ENCODE results near the gene PPL. TPM values are rescaled to one million over a fixed set of nuclear protein-coding genes. Genes with fewer than 3 reads are reported as not detected.
"Not testable (repeated sequence)": the region's sequence is repeated elsewhere in the genome, so short reads cannot be mapped to it uniquely, and the experiment has no call there.

The PPL gene
- total RNA-seq, 1 donor from 2014 or later = 4.7 TPM

GRCh38 chr16:4900750-4901149 is 36.2 kb downstream of the PPL start:
- no peak for DNase-seq
- no peak overlapping the region for H3K4me3 Mint-ChIP-seq (ENCODE audit: unreplicated experiment)
- H3K4me1 Mint-ChIP-seq (ENCODE audit: low read depth, unreplicated experiment) = peaks cover 1% of the 10 kb centered on the region
- H3K27me3 Mint-ChIP-seq (ENCODE audit: unreplicated experiment) = peaks cover 6% of the 10 kb centered on the region
- no peak overlapping the region for H3K27ac Mint-ChIP-seq (ENCODE audit: unreplicated experiment)
- peaks cover 3% of the 10 kb centered on the region for H3K9me3 Mint-ChIP-seq (ENCODE audit: unreplicated experiment)
- H3K36me3 Mint-ChIP-seq (ENCODE audit: unreplicated experiment) = no peaks in the 10 kb centered on the region
- no peak for TF ChIP-seq CTCF (IDR thresholded peaks at IDR 0.05; ENCODE audit: partially characterized antibody, unreplicated experiment)

GRCh38 chr16:4900036-4900435 is 36.9 kb downstream of the PPL start:
- no peak for TF ChIP-seq CTCF (IDR thresholded peaks at IDR 0.05; ENCODE audit: partially characterized antibody, unreplicated experiment)
- Mint-ChIP-seq H3K27ac (ENCODE audit: unreplicated experiment) (no peak overlapping the region), H3K36me3 (ENCODE audit: unreplicated experiment) (no peaks in the 10 kb centered on the region), H3K9me3 (ENCODE audit: unreplicated experiment) (peaks cover 2% of the 10 kb centered on the region), H3K4me1 (ENCODE audit: low read depth, unreplicated experiment) (peaks cover 1% of the 10 kb centered on the region), H3K27me3 (ENCODE audit: unreplicated experiment) (peaks cover 6% of the 10 kb centered on the region), H3K4me3 (ENCODE audit: unreplicated experiment) (no peak overlapping the region)
- DNase-seq = no peak

- no peak for DNase-seq
- H3K4me3 Mint-ChIP-seq (ENCODE audit: unreplicated experiment) = no peak overlapping the region
These were observed 37.5 kb downstream of the PPL start for GRCh38 chr16:4899474-4899846.

GRCh38 chr16:4898811-4899473 is 38.0 kb downstream of the PPL start:
- peaks cover 1% of the 10 kb centered on the region for H3K4me1 Mint-ChIP-seq (ENCODE audit: low read depth, unreplicated experiment)
- DNase-seq = no peak
- TF ChIP-seq CTCF (IDR thresholded peaks at IDR 0.05; ENCODE audit: partially characterized antibody, unreplicated experiment) = no peak
- no peaks in the 10 kb centered on the region for H3K36me3 Mint-ChIP-seq (ENCODE audit: unreplicated experiment)
- H3K27ac Mint-ChIP-seq (ENCODE audit: unreplicated experiment) = no peak overlapping the region
- H3K9me3 Mint-ChIP-seq (ENCODE audit: unreplicated experiment) = peaks cover 2% of the 10 kb centered on the region
- H3K4me3 Mint-ChIP-seq (ENCODE audit: unreplicated experiment) = no peak overlapping the region
- peaks cover 1% of the 10 kb centered on the region for H3K27me3 Mint-ChIP-seq (ENCODE audit: unreplicated experiment)

More at GRCh38 chr16:4899474-4899846, 37.5 kb downstream of the PPL start:
- no peak for TF ChIP-seq CTCF (IDR thresholded peaks at IDR 0.05; ENCODE audit: partially characterized antibody, unreplicated experiment)
- peaks cover 2% of the 10 kb centered on the region for H3K9me3 Mint-ChIP-seq (ENCODE audit: unreplicated experiment)
- H3K27me3 Mint-ChIP-seq (ENCODE audit: unreplicated experiment) = peaks cover 4% of the 10 kb centered on the region
- peaks cover 1% of the 10 kb centered on the region for H3K4me1 Mint-ChIP-seq (ENCODE audit: low read depth, unreplicated experiment)
- no peaks in the 10 kb centered on the region for H3K36me3 Mint-ChIP-seq (ENCODE audit: unreplicated experiment)
- no peak overlapping the region for H3K27ac Mint-ChIP-seq (ENCODE audit: unreplicated experiment)

- H3K9me3 Mint-ChIP-seq (ENCODE audit: unreplicated experiment) = peaks cover 4% of the 10 kb centered on the region
- peaks cover 1% of the 10 kb centered on the region for H3K27me3 Mint-ChIP-seq (ENCODE audit: unreplicated experiment)
- H3K4me3 Mint-ChIP-seq (ENCODE audit: unreplicated experiment) = no peak overlapping the region
- peaks cover 1% of the 10 kb centered on the region for H3K4me1 Mint-ChIP-seq (ENCODE audit: low read depth, unreplicated experiment)
- H3K36me3 Mint-ChIP-seq (ENCODE audit: unreplicated experiment) = no peaks in the 10 kb centered on the region
- no peak for DNase-seq
- TF ChIP-seq CTCF (IDR thresholded peaks at IDR 0.05; ENCODE audit: partially characterized antibody, unreplicated experiment) = no peak
- no peak overlapping the region for H3K27ac Mint-ChIP-seq (ENCODE audit: unreplicated experiment)
These were observed 39.6 kb downstream of the PPL start for GRCh38 chr16:4897328-4897727.

- H3K27ac Mint-ChIP-seq (ENCODE audit: unreplicated experiment); DNase-seq: not testable (repeated sequence)
These were observed 40.2 kb downstream of the PPL start for GRCh38 chr16:4896761-4897160.

More at GRCh38 chr16:4896761-4897160, 40.2 kb downstream of the PPL start:
- H3K27me3 Mint-ChIP-seq (ENCODE audit: unreplicated experiment); H3K36me3 Mint-ChIP-seq (ENCODE audit: unreplicated experiment); H3K9me3 Mint-ChIP-seq (ENCODE audit: unreplicated experiment); H3K4me1 Mint-ChIP-seq (ENCODE audit: low read depth, unreplicated experiment); H3K4me3 Mint-ChIP-seq (ENCODE audit: unreplicated experiment): not testable (repeated sequence)

Measured in glutamatergic neuron (in vitro differentiated cells).